BLaER1 treated with 17β-estradiol and CSF1 and Interleukin-3, amounts not matched to agents 10 nM and 100 nM (cell line): Measurements from ENCODE around the gene SDK1.

Experiments
- H3K27ac ChIP-seq, 11 experiments: shearing (Covaris generic); formaldehyde crosslinking; 2 replicates each; pipeline ENCODE4 v1.8.1; 2022
- H3K27me3 ChIP-seq, 11 experiments: shearing (Covaris generic); formaldehyde crosslinking; 2 replicates each; pipeline ENCODE4 v1.8.1; 2022
- H3K36me3 ChIP-seq, 11 experiments: shearing (Covaris generic); formaldehyde crosslinking; 2 replicates each; pipeline ENCODE4 v1.8.1; 2022
- H3K4me1 ChIP-seq, 10 experiments: shearing (Covaris generic); formaldehyde crosslinking; 2 replicates each; pipeline ENCODE4 v1.8.1; 2022
- H3K4me2 ChIP-seq, 11 experiments: shearing (Covaris generic); formaldehyde crosslinking; 2 replicates each; pipeline ENCODE4 v1.8.1; 2022
- H3K4me3 ChIP-seq, 10 experiments: shearing (Covaris generic); formaldehyde crosslinking; 2 replicates each; pipeline ENCODE4 v1.8.1; 2022
- H3K9ac ChIP-seq, 11 experiments: shearing (Covaris generic); formaldehyde crosslinking; 2 replicates each; pipeline ENCODE4 v1.8.1; 2022
- H3K9me3 ChIP-seq, 11 experiments: shearing (Covaris generic); formaldehyde crosslinking; replicated peaks in 1 of 11; 2 replicates each; pipeline ENCODE4 v1.8.1; 2022
- H4K20me1 ChIP-seq, 11 experiments: shearing (Covaris generic); formaldehyde crosslinking; 2 replicates each; pipeline ENCODE4 v1.8.1; 2022
- Cebpa-rat ChIP-seq, 11 experiments: shearing (Covaris generic); IDR thresholded peaks; 2 replicates each; pipeline ENCODE4 v1.8.1; 2022

The SDK1 gene

GRCh38 chr7:4144172-4144701 is 843.2 kb downstream of the SDK1 start:
- Histone ChIP-seq H3K4me3 (peak overlapping the region in 8 of 10 experiments; percentile 17 to 56 (median 34); a peak in 13 of 20 replicates), H3K27me3 (peaks cover 0 to 12% (median 0%) of the 10 kb centered on the region in 11 experiments; a peak in 4 of 22 replicates), H3K4me2 (peak overlapping the region; percentile 47 to 94 (median 90)), H3K27ac (0 out of 22 replicates have a peak overlapping the region, but pooled peaks of 1 of the 11 experiments have one; percentile 20), H3K4me1 (peaks cover 0 to 33% (median 32%) of the 10 kb centered on the region in 10 experiments; a peak in 19 of 20 replicates), H3K9ac (peak overlapping the region in 8 of 11 experiments; percentile 18 to 55 (median 48); a peak in 10 of 22 replicates), H4K20me1 (no peaks in the 10 kb centered on the region), H3K9me3 (no peaks in the 10 kb centered on the region), H3K36me3 (no peaks in the 10 kb centered on the region)
- TF ChIP-seq Cebpa-rat (IDR thresholded peaks at IDR 0.05) = no peak

- peaks cover 0 to 33% (median 32%) of the 10 kb centered on the region in 10 experiments; a peak in 19 of 20 replicates for H3K4me1 ChIP-seq
- 0 out of 22 replicates have a peak overlapping the region, but pooled peaks of 1 of the 11 experiments have one; percentile 20 for H3K27ac ChIP-seq
- no peak for TF ChIP-seq Cebpa-rat (IDR thresholded peaks at IDR 0.05)
- H3K4me2 ChIP-seq = peak overlapping the region; percentile 47 to 94 (median 90)
- H3K27me3 ChIP-seq = peaks cover 0 to 12% (median 0%) of the 10 kb centered on the region in 11 experiments; a peak in 4 of 22 replicates
- H3K4me3 ChIP-seq = peak overlapping the region in 8 of 10 experiments; percentile 17 to 56 (median 34); a peak in 15 of 20 replicates
- H3K9ac ChIP-seq = peak overlapping the region in 8 of 11 experiments; percentile 18 to 55 (median 48); a peak in 12 of 22 replicates
- H3K36me3 ChIP-seq = no peaks in the 10 kb centered on the region
- H3K9me3 ChIP-seq = no peaks in the 10 kb centered on the region
- H4K20me1 ChIP-seq = no peaks in the 10 kb centered on the region
Observed at GRCh38 chr7:4144811-4145510, 843.9 kb downstream of the SDK1 start.

- Histone ChIP-seq H3K27me3 (peaks cover 0 to 12% (median 0%) of the 10 kb centered on the region in 11 experiments; a peak in 4 of 22 replicates), H3K4me3 (no peak overlapping the region), H3K36me3 (no peaks in the 10 kb centered on the region), H3K27ac (no peak overlapping the region), H3K4me2 (peak overlapping the region in 10 of 11 experiments; percentile 47 to 94 (median 90); a peak in 20 of 22 replicates), H3K4me1 (peaks cover 0 to 33% (median 32%) of the 10 kb centered on the region in 10 experiments; a peak in 19 of 20 replicates), H3K9ac (no peak overlapping the region), H3K9me3 (no peaks in the 10 kb centered on the region), H4K20me1 (no peaks in the 10 kb centered on the region)
- no peak for TF ChIP-seq Cebpa-rat (IDR thresholded peaks at IDR 0.05)
Observed at GRCh38 chr7:4145576-4145975, 844.5 kb downstream of the SDK1 start.

DNA sequence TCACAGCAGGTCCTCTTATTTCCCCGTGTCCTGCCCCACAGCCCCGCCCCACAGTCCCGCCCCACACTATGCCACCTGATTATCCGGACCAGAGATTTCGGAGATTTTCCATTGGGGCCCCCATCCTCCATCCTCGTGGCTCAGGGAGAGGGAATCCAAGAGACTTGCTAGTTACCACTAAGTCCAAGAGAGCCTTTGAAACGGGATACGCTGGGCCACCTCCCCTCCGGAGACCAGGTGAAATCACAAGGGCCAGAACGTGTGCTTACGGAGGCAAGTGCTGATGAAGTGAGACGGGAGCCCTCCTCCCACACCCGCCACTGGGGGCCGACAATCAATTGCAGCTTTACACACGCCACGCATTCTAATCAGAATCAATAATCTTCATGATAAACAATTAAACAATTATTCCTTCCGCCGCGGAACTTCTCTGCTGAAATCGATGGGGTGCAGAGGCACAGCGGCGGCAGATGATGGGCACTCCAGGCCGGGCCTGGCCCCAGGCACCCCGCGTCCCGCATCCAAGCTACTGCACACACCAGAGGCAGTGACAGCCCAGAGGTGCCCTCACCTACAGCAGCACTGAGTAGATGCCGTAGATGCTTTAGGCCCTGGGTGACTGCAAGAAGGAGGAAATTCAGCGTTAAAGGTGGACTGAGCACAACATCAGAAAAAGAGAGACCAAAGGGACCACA is 847.0 kb downstream of the SDK1 start:
- no peak overlapping the region for H3K27ac ChIP-seq
- peaks cover 0 to 33% (median 32%) of the 10 kb centered on the region in 10 experiments; a peak in 19 of 20 replicates for H3K4me1 ChIP-seq
- H3K9ac ChIP-seq = no peak overlapping the region
- H3K4me2 ChIP-seq = peak overlapping the region in 1 of 11 experiments; percentile 61; a peak in 2 of 22 replicates
- H3K9me3 ChIP-seq = no peaks in the 10 kb centered on the region
- H3K27me3 ChIP-seq = peaks cover 0 to 12% (median 0%) of the 10 kb centered on the region in 11 experiments; a peak in 4 of 22 replicates
- H3K4me3 ChIP-seq = no peak overlapping the region
- peaks cover 0 to 3% (median 0%) of the 10 kb centered on the region in 11 experiments; a peak in 1 of 22 replicates for H4K20me1 ChIP-seq
- no peaks in the 10 kb centered on the region for H3K36me3 ChIP-seq
- TF ChIP-seq Cebpa-rat (IDR thresholded peaks at IDR 0.05) = no peak

DNA sequence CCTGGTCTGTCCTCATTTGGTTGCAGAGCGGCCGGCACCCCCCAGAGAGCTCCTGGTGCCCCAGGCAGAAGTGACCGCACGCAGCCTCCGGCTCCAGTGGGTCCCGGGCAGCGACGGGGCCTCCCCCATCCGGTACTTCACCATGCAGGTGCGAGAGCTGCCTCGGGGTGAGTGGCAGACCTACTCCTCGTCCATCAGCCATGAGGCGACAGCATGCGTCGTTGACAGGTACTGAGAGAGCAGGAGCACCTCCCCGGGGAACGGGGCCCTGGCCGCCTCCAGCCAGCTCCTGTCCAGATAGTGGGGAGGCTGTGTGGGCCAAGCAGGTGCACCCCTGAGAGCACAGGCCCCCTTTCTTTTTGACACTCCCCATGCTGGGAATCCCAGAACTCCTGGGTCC is 848.2 kb downstream of the SDK1 start:
- peaks cover 0 to 12% (median 0%) of the 10 kb centered on the region in 11 experiments; a peak in 4 of 22 replicates for H3K27me3 ChIP-seq
- no peak overlapping the region for H3K9ac ChIP-seq
- no peak for TF ChIP-seq Cebpa-rat (IDR thresholded peaks at IDR 0.05)
- no peak overlapping the region for H3K4me2 ChIP-seq
- no peaks in the 10 kb centered on the region for H3K36me3 ChIP-seq
- H4K20me1 ChIP-seq = peaks cover 0 to 3% (median 0%) of the 10 kb centered on the region in 11 experiments; a peak in 1 of 22 replicates
- no peak overlapping the region for H3K27ac ChIP-seq
- no peaks in the 10 kb centered on the region for H3K9me3 ChIP-seq
- H3K4me3 ChIP-seq = no peak overlapping the region
- H3K4me1 ChIP-seq = peaks cover 0 to 31% (median 29%) of the 10 kb centered on the region in 10 experiments; a peak in 19 of 20 replicates

- Histone ChIP-seq H3K27me3 (peaks cover 0 to 9% (median 0%) of the 10 kb centered on the region in 11 experiments; a peak in 4 of 22 replicates), H4K20me1 (peaks cover 0 to 3% (median 0%) of the 10 kb centered on the region in 11 experiments; a peak in 1 of 22 replicates), H3K4me3 (no peak overlapping the region), H3K27ac (no peak overlapping the region), H3K9ac (no peak overlapping the region), H3K4me1 (peaks cover 0 to 27% (median 25%) of the 10 kb centered on the region in 10 experiments; a peak in 19 of 20 replicates), H3K4me2 (no peak overlapping the region), H3K36me3 (no peaks in the 10 kb centered on the region), H3K9me3 (no peaks in the 10 kb centered on the region)
- TF ChIP-seq Cebpa-rat (IDR thresholded peaks at IDR 0.05) = no peak
Observed at GRCh38 chr7:4149645-4150044, 848.6 kb downstream of the SDK1 start.

GRCh38 chr7:4150731-4151130 is 849.7 kb downstream of the SDK1 start:
- Histone ChIP-seq H3K27ac (no peak overlapping the region), H4K20me1 (peaks cover 0 to 3% (median 0%) of the 10 kb centered on the region in 11 experiments; a peak in 1 of 22 replicates), H3K4me2 (no peak overlapping the region), H3K27me3 (no peaks in the 10 kb centered on the region), H3K9ac (no peak overlapping the region), H3K4me1 (peaks cover 0 to 17% (median 15%) of the 10 kb centered on the region in 10 experiments; a peak in 11 of 20 replicates), H3K4me3 (no peak overlapping the region), H3K36me3 (no peaks in the 10 kb centered on the region), H3K9me3 (no peaks in the 10 kb centered on the region)
- TF ChIP-seq Cebpa-rat (IDR thresholded peaks at IDR 0.05) = no peak

DNA sequence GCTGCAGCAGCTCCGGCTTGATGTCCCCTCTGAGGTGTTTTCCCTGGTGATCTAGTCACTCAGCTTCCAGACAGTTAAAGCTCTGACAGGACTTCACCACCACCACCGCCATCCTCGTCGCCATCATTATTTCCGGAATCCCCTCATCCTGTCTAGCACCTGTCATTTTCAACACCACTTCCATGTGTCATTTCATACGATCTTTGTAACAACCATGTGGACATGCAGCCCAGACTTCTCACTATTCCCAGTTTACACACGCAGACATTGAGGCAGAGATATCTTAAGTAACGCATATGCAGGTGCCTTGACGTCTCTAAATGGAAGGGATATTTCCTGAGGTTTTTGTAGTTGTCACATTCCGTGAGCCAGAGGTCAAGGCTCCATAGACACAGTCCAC is 850.5 kb downstream of the SDK1 start:
- Histone ChIP-seq H3K9ac (no peak overlapping the region), H3K27me3 (no peaks in the 10 kb centered on the region), H3K4me3 (no peak overlapping the region)

More for the DNA sequence above, 850.5 kb downstream of the SDK1 start:
- H3K9me3 ChIP-seq = no peaks in the 10 kb centered on the region
- H4K20me1 ChIP-seq = peaks cover 0 to 3% (median 0%) of the 10 kb centered on the region in 11 experiments; a peak in 1 of 22 replicates
- H3K4me1 ChIP-seq = peaks cover 0 to 12% (median 11%) of the 10 kb centered on the region in 10 experiments; a peak in 11 of 20 replicates
- no peak overlapping the region for H3K4me2 ChIP-seq
- no peak for TF ChIP-seq Cebpa-rat (IDR thresholded peaks at IDR 0.05)
- no peak overlapping the region for H3K27ac ChIP-seq
- H3K36me3 ChIP-seq = no peaks in the 10 kb centered on the region
